HG02588 (cell line): Measurements from ENCODE around the gene FYN.
"Not testable (repeated sequence)": the region's sequence is repeated elsewhere in the genome, so short reads cannot be mapped to it uniquely, and the experiment has no call there.

ENCODE experiments used
- ATAC-seq: cut with Tn5 transposase; IDR thresholded peaks from one replicate; pipeline ENCODE4 v1.9.1; 2021; ENCODE audit warnings: mild to moderate bottlenecking, moderate library complexity; ENCODE audit not compliant: unreplicated experiment

Gene FYN

DNA sequence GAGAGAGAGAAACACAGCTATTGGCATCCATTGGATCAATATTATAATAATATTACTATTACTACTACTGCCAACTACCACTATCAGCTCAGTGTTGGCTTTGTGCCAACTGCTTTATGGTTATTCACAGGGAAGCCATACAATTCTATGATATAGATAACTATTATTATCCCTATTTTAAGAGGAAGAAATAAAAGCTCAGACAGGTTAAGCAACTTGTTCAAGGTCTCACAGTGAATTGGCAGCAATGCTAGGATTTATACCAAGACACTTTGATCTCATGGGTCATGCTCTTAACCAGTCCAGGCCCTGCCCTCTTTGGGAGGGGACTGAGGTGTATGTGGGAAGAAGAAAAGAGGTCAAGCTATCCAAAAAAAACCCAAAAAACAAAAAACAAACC is 185.6 kb downstream of the FYN start:
- ATAC-seq = no peak

DNA sequence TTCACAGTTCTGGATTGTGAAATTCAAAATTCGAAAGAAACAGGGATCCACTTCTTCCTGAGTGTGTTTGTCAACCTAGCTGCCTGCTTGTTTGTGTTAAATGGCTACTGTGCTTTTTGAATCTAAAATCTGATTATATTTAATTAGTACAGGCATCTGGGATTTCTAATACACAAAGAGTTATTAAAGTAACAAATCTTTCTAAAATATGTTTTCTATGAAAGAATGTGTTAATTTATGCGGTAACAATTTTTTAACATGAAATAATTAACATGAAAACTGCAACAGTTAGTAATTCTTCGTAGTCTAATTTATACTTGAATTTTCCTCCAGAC is 186.4 kb downstream of the FYN start:
- ATAC-seq = no peak

- ATAC-seq = no peak
These were observed 186.9 kb downstream of the FYN start for GRCh38 chr6:111686249-111686931.

DNA sequence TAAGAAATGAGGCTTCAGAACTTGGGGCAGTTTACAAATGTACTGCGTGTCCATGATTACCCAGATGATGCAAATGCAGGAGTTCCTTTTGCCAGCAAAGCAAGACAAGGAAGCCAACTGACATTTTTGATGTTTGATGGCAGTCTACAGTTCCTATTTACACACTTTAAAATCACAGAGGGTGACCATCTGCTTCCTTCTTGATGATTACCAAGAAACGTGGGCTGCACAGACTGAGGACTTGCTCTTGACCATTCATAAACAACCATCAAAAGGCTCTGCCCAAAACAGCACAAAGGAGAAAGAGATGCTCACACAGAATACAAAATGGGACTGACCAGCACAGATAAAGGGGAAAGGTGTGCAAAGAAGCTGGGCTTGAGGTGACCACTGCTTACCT is 187.7 kb downstream of the FYN start:
- no peak for ATAC-seq

GRCh38 chr6:111685058-111685457 is 188.2 kb downstream of the FYN start:
- ATAC-seq = no peak

GRCh38 chr6:111683749-111684267 is 189.4 kb downstream of the FYN start:
- no peak for ATAC-seq

- no peak for ATAC-seq
These were observed 190.1 kb downstream of the FYN start for GRCh38 chr6:111683157-111683556.

DNA sequence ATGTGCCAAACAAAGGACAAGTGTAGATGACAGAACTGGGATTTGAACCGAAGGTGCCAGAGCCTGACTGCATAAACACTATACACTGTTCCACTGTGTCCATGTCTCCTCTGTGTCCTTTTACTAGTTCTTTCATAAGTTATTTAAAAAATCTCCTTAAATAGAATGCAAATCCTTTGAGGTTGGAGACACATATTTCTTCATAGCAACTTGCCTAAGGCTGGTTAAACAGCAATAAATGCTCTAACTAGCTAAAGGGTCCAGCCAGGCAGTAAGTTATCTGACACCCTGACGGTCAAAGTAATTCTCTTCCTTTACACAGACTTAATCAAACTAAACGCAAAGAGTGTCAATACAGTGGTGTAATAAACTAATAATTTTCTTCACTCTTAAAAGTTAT is 191.4 kb downstream of the FYN start:
- no peak for ATAC-seq

DNA sequence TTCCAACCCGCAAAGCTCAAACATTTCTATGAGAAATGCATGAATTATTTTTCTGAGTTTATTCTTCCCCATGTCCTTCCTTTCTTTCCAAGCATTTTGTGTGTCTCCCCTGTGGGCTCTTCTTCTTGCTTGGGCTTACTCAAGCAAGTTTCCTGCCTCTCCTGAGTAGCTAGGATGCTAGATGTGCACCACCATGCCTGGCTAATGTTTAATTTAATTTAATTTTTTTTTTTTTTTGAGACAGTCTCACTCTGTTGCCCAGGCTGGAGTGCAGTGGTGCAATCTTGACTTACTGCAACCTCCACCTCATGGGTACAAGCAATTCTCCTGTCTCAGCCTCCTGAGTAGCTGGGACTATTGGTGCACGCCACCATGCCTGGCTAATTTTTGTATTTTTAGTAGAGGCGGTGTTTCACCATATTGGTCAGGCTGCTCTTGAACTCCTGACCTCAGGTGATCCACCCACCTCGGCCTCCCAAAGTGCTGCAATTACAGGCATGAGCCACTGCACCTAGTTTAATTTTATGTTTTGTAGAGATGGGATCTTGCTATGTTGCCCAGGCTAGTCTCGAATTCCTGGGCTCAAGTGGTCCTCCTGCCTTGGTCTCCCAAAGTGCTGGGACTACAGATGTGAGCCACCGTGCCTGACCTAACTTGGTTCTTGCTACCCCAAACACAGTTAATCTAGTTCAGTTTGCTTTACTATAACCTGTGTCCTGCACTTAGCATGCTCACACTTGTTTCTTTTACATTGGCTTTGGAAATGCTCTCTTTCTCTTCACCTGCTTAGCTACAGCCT is 192.2 kb downstream of the FYN start:
- ATAC-seq = not testable (repeated sequence)

- ATAC-seq = no peak
These were observed 193.1 kb downstream of the FYN start for GRCh38 chr6:111680015-111680712.

- no peak for ATAC-seq
These were observed 194.0 kb downstream of the FYN start for GRCh38 chr6:111679126-111679858.

GRCh38 chr6:111677249-111677990 is 195.8 kb downstream of the FYN start:
- no peak for ATAC-seq

DNA sequence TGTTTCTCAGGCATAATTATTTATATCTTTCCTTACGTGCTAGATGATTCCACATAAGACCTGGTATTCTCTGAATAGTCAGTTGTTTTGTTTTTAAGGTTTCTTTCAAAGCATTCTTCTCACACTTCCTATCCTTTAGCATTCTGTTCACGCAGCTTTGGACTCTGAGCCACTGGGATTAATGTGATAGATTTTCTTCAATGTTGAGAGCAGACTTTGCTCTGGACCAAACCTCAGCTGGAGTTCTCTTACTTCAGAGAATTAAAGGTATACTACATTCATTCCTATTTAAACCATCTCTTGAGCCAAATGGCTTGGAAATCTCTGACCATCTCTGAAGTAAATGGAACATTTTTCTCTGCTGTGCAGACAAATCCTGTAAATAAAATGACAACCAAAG is 196.9 kb downstream of the FYN start:
- no peak for ATAC-seq

DNA sequence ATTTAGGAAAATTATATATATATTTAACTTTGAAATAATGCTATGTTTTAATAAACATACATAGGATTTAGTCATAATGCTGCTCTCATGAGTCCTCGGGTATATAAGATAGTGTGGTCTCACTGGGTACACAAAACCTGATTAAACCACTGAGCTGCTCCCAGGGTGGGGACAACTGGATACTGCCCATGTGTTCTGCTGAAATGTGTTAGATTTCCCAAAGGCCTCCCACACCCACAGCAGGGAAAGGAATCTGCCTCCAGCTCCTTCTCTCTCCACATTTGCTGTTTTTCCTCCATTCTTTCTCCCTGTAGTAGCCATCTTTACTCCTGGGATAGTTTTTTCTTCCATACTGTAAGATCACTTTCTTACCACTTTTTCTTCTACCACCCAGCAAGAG is 198.4 kb downstream of the FYN start:
- ATAC-seq = no peak

- ATAC-seq = no peak
These were observed 198.8 kb downstream of the FYN start for GRCh38 chr6:111674413-111674812.

DNA sequence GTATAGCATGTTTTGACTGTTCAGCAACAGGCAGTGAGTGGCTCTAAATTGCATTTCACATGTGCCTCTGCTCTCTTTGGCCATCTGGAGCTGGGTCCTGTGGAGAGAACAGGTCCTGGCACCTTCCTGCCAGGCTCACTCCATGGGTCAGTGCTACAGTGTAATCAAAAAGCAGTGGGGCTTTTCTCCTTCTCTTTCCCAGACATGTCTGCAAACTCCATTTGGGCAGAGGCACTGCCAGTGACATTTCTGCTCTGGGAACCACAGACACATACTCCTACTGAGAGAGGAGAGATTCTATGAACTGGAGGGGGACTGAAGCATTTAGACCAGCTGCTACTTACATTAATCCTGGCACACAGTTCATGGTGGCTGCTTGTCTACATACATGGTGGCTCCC is 199.3 kb downstream of the FYN start:
- ATAC-seq = no peak

DNA sequence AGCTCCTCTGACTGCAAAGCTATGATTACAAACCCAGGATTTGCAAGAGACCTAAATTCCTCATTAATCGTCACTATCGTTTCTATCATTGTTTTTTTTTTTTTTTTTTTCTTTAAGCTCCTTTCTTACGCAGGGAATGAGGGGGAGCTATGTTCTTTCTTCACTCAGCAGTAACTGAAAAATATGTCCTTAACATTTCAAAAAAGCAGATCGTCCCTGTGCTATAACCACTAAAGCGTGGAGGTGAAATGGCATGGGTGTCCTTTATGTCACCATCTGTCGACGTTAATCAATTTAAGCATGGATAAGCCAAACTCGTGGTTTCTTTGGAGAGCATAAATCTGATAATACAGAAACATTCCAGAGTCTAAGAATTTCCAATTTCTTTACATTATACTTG is 199.7 kb downstream of the FYN start:
- no peak for ATAC-seq

- ATAC-seq = no peak
These were observed 200.3 kb downstream of the FYN start for GRCh38 chr6:111672761-111673450.

DNA sequence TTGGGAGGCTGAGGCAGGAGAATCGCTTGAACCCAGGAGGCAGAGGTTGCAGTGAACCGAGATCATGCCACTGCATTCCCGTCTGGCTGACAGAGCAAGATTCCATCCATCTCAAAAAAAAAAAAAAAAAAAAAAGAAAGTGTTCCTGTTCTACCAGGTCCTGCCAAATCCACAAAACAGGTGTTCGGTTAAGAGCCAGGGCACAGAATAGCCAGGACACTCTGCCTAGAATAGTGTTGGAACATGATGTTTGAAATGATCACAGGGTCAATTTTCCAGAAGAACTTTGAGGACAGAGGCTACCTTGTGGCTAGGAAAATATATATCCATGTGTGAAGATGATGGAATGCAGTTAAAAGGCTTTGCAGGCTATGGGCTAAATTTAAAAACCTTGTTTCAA is 203.9 kb downstream of the FYN start:
- no peak for ATAC-seq

- no peak for ATAC-seq
These were observed 204.8 kb downstream of the FYN start for GRCh38 chr6:111668410-111668809.
